ENCODE results near the gene PRAMEF13.
"Not testable (repeated sequence)": the region's sequence is repeated elsewhere in the genome, so short reads cannot be mapped to it uniquely, and the experiment has no call there.

PRAMEF13 gene, protein sequence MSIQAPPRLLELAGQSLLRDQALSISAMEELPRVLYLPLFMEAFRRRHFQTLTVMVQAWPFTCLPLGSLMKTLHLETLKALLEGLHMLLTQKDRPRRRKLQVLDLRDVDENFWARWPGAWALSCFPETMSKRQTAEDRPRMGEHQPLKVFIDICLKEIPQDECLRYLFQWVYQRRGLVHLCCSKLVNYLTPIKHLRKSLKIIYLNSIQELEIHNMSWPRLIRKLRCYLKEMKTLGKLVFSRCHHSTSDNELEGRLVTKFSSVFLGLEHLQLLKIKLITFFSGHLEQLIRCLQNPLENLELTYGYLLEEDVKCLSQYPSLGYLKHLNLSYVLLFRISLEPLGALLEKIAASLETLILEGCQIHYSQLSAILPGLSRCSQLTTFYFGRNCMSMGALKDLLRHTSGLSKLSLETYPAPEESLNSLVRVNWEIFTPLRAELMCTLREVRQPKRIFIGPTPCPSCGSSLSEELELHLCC

DNA sequence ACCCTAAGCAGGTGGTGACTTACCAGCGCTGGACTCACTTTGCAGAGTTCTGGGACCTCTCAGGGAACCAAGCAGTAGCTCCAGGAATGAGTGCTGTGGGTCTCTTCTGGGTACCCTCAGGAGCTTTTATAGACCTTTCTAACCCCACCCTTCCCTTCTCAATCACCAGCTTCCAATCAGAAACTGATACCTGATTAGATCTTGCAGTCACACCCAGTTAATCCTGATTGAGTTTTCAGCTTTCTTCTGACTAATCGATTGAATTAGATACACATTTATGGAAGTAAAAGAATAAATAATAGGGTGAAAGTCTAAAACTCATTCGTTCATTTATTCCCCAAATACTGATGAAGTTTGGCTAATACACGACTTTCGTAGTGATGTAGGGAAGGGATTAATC, at the start of gene PRAMEF13:
Gene PRAMEF13 (minus strand): TSS at position 101 of the 400 bp plus-strand sequence. CDS start 1,820 bp downstream, outside the sequence.
- not testable (repeated sequence) for DNase-seq

DNA sequence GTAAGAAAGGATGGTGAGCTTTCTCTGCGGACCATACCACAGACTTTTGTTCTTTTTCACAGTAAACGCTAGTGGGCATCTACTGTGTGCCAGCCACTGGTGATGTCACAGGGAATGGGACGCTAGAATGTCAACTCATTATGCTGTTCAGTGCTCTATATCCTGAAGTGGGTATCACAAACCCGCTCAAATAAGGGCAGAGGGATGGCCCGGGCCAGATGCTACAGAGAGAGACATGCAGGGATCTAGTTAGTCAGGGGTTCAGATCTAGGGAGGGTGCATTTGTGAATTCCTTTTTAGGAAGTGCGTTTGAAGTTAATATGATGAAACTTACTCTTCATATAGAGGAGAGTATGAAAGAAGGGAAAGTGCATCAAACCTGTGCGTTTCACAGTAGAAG, 45.9 kb upstream of the PRAMEF13 start:
- not testable (repeated sequence) for DNase-seq

DNA sequence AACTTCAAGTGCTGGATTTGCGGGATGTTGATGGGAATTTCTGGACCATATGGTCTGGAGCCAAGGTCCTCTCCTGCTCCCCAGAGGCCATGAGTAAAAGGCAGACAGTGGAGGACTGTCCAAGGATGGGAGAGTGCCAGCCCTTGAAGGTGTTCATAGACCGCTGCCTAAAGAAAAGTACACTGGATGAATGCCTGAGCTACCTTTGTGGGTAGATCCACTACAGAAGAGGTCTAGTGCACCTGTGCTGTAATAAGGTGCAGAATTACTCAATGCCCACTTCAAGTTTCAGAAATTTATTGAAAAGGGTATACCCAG, 45.3 kb upstream of the PRAMEF13 start:
- not testable (repeated sequence) for DNase-seq

DNA sequence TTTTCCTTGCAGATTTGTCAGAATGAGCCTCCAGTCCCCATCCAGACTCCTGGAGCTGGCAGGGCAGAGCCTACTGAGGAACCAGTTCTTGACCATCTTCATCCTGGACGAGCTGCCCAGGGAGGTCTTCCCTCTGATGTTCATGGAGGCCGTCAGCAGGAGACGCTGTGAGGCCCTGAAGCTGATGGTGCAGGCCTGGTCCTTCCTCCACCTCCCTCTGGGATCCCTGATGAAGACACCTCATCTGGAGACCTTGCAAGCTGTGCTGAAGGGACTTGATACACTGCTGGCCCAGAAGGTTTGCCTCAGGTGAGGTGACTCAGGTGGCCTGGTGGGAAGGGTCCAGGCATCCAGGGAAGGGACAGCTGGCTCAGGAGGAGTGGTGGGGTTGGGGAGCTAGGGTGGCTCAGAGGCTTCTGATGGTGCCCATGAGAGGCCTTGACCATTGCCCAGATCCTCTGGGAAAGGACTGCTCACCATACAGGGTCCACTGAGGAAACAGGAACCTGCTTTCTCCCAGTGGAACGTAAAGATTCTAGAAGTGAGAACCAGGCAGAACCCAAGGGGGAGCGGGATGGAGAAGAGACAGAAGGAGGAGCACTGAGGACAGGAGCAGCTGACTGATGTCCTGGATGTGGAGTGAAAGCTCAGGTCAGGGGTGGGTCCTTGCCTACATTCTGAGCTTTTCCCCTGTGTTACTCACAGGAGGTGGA, 44.8 kb upstream of the PRAMEF13 start:
- not testable (repeated sequence) for DNase-seq

DNA sequence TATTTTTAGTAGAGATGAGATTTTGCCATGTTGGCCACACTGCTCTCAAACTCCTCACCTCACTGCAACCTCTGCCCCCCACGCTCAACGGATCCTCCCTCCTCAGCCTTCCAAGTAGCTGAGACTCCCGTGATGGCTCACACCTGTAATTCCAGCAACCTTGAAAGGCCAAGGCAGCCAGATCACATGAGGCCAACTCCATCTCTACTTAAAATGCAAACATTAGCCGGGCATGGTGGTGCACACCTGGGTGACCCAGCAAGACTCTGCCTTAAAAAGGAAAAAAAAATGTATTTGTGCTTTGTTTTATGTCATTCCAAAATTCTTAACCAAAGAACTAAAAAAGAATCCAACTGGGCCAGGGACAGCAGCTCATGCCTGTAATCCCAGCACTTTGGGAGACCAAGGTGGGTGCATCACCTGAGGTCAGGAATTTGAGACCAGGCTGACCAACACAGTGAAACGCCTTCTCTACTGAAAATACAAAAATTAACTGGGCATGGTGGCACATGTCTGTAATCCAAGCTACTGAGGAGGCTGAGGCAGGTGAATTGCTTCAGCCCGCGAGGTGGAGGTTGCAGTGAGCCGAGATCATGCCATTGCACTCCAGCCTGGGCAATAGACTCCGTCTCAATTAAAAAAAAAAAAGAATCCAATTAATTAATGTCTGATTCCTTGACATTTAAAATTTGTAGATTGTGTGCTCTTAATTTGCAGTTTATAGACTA, 42.5 kb upstream of the PRAMEF13 start:
- DNase-seq: not testable (repeated sequence)

DNA sequence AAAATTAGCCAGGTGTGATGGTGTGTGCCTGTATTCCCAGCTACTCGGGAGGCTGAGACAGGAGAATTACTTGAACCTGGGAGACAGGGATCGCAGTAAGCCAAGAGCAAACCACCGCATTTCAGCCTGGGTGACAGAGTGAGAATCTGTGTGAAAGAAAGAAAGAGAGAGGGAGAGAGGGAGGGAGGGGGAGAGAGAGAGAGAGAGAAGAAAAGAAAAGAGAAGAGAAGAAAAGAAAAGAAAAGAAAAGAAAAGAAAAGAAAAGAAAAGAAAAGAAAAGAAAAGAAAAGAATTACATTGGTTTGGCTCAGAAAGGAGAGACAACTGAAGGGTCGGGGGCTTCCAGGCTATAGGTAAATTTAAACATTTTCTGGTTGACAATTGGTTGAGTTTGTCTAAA, 38.4 kb upstream of the PRAMEF13 start:
- DNase-seq: not testable (repeated sequence)

DNA sequence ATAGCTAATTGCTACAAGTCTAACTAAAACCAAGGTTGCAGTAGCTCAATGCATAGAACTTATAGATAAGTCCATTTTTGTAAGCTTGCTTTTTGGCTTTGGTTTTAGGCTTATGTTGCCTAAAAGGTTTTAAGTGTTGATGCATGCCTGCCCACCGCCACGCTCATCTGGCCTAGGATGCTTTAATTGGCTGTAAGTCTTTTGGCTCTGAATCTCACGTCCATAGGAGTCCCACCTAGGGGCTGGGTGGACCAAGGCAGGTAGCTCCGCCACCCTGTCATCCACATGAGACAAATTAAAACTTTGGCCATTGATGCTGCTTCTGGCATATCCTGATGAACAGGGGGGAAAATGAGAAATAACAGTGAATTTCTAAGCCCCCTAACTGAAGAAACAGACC, 36.4 kb upstream of the PRAMEF13 start:
- DNase-seq: not testable (repeated sequence)

DNA sequence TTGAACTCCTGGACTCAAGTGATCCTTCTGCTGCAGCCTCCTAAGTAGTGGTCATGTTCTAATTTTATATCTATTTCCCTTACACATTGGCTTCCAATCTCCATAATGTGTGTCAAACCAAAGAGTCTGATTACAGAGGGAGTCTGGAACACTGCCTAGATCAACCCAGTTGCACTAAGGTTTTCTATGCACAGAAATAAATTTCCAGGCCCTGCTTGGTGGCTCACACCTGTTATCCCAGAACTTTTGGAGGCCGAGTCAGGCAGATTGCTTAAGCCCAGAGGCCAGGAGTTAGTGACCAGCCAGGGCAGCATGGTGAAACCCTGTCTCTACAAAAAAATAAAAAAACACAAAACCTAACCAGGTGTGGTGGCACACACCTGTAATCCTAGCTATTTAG, 32.8 kb upstream of the PRAMEF13 start:
- DNase-seq: not testable (repeated sequence)

DNA sequence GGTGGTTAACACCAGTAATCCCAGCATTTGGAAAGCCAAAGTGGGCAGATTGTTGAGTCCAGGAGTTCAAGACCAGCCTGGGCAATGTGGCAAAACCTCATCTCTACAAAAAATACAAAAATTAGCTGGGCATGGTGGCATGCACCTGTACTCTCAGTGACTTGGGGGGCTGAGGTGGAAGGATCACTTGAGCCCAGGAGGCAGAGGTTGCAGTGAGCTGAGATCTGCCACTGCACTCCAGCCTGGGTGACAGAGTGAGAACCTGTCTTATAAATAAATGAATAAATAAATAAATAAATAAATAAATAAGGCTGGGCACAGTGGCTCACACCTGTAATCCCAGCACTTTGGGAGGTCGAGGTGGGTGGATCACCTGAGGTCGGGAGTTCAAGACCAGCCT, 30.8 kb upstream of the PRAMEF13 start:
- DNase-seq: not testable (repeated sequence)

DNA sequence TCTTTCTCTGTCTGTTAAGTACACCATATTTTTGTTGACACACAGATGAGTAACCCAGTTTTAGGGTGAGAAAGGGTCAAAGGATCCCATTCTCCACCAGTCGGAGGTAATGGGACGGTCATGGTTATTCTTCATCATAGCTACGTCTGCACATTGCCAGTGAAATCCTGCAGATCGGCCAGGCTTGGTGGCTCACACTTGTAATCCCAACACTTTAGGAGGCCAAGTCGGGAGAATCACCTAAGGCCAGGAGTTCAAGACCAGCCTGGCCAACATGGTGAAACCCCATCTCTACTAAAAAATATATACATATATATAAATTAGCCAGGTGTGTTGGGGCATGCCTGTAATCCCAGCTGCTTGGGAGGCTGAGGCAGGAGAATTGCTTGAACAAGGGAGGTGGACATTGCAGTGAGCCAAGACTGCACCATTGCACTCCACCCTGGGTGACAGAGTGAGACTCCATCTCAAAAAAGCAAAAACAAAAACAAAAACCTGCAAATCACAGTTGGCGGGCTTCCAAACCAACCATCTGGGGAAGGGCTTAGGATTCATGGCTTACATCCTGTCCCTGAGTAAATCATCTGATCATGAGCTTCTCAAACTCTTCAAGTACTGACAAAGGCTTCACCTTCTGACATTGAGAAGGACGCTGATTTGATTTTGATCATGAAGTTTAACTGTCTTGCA, 30.0 kb upstream of the PRAMEF13 start:
- DNase-seq: not testable (repeated sequence)

DNA sequence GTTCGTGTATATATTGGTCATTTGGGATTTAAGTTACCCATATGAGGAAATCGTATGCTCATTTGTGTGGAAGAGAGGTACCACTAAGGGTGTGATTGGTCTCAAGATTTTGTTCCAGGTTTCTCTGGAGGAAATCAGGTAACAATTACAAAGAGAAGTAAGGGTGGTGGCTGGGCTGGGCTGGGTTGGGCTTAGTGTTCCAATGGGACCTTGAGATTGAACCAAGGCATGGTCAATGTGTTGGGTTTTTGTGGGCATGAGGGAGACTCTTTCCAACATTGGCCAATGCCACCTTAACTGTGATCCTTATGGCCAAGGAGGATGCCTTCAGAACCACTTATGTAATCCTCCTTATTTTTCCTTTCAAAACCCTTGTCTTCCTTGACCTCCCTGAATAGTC, 29.4 kb upstream of the PRAMEF13 start:
- DNase-seq: not testable (repeated sequence)

DNA sequence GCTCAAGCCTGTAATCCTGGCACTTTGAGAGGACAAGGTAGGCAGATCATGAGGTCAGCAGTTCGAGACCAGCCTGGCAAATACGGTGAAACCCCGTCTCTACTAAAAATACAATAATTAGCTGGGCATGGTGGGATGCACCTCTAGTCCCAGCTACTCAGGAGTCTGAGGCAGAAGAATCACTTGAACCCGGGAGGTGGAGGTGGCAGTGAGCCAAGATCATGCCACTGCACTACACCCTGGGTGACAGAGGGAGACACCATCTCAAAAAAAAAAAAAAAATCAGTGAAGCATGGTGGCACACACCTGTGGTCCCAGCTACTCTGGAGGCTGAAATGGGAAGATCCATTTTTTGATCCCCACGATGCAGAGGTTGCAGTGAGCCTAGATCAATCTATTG, 28.9 kb upstream of the PRAMEF13 start:
- not testable (repeated sequence) for DNase-seq

DNA sequence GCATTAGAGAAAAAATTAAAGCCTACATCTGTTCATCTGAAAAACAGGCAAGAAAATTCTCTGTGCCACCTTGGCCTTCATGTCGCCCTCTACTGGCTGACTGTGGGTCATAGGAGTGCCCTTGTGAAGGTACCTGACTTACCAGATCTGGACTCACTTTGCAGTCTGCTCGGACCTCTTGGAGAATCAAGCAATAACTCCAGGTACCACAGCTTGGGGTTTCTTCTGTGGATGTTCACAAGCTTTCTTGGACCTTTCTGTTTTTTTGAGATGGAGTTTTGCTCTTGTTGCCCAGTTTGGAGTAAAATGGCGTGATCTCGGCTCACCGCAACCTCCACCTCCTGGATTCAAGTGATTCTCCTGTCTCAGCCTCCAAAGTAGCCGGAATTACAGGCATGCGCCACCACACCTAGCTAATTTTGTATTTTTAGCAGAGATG, 27.2 kb upstream of the PRAMEF13 start:
- DNase-seq: peak; percentile 60

DNA sequence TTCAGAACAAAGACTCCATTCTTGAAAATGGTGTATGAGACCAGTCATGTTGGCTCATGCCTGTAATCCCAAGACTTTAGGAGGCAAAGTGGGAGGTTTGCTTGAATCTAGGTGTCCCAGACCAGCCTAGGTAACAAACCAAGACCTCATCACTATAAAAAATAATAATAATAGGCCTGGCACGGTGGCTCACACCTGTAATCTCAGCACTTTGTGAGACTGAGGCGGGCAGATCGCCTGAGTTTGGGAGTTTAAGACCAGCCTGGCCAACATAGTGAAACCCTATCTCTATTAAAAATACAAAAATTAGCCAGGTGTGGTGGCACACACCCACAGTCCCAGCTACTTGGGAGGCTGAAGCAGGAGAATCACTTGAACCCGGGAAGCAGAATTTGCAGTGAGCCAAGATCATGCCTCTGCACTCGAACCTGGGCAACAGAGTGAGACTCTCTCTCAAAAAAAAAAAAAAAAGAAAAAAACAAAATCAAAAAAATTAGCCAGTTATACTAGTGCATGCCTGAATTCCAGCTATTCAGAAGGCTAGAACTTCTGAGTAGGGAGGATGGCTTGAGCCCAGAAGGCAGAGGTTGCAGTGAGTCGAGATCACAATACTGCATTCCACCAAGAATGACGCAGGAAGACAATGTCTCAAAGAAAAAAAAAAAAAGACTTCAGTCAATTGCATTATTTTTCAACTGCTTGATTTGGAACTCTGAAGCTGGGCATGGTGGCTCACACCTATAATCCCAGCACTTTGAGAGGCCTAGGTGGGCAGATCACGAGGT, 26.3 kb upstream of the PRAMEF13 start:
- not testable (repeated sequence) for DNase-seq

DNA sequence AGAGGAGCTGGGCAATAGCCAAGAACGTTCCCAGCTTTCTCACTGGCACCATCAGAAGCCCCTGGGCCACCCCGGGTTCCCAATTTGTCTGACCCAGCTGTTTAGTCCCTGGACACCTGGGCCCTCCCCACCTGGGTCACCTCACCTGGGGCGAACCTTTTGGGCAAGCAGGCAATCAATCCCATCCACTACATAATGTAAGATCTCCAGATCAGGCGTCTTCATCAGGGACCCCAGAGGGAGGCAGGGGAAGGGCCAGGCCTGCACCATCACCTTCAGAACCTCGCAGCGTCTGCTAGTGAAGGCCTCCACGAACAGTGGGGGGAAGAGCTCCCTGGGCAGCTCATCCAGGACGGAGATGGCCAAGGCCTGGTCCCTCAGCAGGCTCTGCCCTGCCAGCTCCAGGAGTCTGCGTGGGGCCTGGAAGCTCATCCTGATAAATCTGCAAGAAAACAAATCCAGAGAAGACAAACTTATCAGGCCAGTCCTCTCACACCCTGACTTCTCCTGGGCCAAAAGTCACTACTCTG, 24.5 kb upstream of the PRAMEF13 start, which contains the start of gene PRAMEF18:
Gene PRAMEF18 (minus strand): TSS at position 480 of the 530 bp plus-strand sequence. CDS start 48 bp downstream, at position 432.
- not testable (repeated sequence) for DNase-seq

DNA sequence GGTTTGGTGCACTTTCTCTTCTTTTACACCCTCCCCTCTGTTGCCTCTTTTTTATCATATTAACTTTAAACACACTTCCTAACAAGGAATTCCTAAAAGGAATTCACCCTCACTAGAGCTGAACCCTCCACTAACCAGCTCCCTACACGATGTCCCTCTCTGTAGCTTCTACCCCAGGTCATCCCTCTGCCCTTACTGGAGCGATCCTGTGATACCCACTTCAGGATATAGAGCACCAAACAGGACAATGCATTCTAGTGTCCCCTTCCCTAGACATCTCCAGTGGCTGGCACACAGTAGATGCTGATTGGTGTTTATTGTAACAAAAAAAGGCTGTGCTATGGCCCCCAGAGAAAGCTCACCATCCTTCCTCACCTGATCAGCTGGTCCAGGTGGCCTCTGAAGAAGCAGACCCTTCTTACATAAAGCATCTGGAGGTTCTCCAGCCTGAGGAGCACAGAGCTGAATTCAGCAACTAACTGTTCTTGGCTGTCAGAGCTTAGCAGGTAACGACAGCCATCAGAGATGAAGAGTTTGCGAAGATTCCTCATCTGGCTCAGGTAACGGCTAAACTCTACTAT, 23.4 kb upstream of the PRAMEF13 start:
- DNase-seq: no peak

DNA sequence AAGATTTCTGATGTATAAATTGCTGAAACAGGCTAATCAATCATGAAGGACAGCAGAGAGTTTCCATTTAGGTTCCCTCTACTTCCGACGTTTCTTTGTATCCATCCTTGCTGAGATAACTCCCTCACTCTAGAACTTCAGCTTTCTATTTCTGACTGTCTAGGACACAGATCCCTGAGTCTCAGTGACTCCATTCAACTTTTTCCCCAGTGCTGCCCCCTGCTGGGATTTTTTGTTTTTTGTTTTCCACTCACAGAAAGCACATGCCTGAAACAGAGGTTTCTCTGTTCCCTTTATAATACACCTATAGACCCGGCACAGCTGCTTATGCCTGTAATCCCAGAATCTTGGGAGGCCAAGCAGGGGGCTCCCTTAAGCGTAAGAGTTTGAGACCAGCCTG, 21.6 kb upstream of the PRAMEF13 start:
- DNase-seq: not testable (repeated sequence)

DNA sequence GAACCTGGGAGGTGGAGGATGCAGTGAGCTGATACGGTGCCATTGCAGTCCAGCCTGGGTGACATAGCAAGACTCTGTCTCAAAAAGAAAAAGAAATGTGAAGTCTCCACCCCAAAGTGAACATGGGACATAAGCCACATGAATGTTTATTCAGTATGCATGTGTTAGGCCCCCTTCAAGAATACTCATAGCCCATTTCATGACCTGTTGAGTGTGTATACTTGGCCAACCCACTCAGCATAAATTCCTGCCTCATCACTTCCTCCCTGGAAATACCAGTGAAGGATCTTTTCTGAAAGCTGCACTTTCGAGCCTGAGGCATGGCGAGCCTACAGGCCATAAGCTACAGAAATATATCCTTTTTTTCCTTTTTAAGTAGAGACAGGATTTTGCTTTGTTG, 18.0 kb upstream of the PRAMEF13 start:
- DNase-seq: not testable (repeated sequence)

DNA sequence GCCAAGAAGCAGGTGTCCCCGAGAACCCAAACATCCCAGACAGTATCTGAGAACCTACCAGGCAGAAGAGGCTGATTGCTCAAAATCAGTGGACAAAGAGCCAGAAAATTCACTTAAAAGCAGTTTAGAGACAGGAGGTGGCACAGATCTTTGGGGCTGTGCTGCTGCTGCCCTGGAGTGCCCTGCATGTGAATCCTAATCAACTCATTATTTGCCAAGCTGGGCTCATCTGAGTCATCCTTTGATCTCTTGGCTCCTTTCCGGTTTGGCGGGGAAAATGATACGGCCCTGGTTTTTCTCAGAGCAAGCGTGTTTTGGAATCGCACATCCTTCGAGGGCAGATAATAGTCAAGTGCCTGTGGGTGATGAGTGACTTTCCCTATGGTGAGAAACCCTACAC, 15.4 kb upstream of the PRAMEF13 start:
- DNase-seq: not testable (repeated sequence)

DNA sequence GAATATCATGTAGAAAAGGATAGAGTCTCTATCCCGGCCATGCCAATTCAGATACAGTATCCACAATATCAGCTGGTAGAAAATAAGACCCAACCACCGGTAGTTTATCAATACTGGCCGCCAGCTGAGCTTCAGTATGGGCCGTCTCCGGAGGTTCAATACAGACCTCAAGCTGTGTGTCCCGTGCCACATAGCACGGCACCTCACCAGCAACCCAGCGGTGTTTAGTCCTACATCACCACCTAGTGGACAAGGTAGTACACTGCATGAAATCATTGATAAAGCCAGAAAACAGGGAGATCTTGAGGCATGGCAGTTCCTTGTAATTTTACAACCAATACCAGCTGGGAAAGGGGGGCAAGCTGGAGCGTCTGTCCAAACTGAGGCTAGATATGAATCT, 7.5 kb upstream of the PRAMEF13 start:
- DNase-seq: not testable (repeated sequence)

DNA sequence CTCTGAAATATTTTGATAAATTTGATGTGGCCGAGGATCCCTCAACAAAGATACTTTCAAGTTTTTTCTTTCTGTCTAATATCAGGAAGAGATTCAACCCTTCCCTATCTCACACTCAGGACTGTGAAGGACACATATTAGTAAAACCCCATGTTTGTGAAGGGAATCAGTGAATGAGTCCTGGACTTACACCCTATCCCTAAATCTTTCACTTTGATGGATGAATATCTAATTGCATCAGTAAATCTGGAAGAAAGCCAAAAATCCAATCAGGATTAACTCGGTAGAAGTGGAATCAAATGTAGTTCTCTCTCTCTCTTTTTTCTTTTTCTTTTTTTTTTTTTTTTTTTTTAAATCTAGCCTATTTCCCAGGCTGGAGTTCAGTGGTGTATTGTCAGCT, 29.7 kb downstream of the PRAMEF13 start, which contains the start of gene PRAMEF9:
Gene PRAMEF9 (plus strand): TSS at position 301 of the 400 bp plus-strand sequence. CDS start 3,433 bp downstream, outside the sequence.
- DNase-seq: not testable (repeated sequence)

Data from activated CD4-positive, alpha-beta T cell treated with anti-CD3 and anti-CD28 coated beads, Interleukin-10, Interleukin-2, amounts not matched to agents 100 ng/mL and 50 ng/mL, durations not matched to agents 16 hours and 8 hours (primary cell).